ENCODE results near the gene CCDC51.

Gene CCDC51

GRCh38 chr3:48387634-48388033 is 52.3 kb downstream of the CCDC51 start:
- no peak for TF ChIP-seq CTCF (IDR thresholded peaks at IDR 0.05; ENCODE audit: low read depth, low read length, missing control alignments)
- in situ Hi-C loops (cut with HindIII; ENCODE audit: low sequenced_read_pairs): no loop called here
- no peak for DNase-seq (ENCODE audit: low read depth)
- H3K4me3 ChIP-seq (ENCODE audit: low read depth, low read length): no peak overlapping the region

All from astrocyte of the cerebellum (primary cell).